ENCODE measurements around the gene IL23R. TPM values are rescaled to one million over a fixed set of nuclear protein-coding genes. Genes with fewer than 3 reads are reported as not detected.
"Not testable (repeated sequence)": the region's sequence is repeated elsewhere in the genome, so short reads cannot be mapped to it uniquely, and the experiment has no call there.

IL23R gene
- total RNA-seq, 2 experiments from 2014 or later = 0.08 to 0.14 TPM

GRCh38 chr1:67138813-67139499 lies 27.3 kb upstream of the IL23R start:
- ATAC-seq (ENCODE audit: poor library complexity) = no peak
- Histone ChIP-seq H3K27ac (ENCODE audit: low read depth in 1 of 2, low read length in 2 of 2) (no peak overlapping the region), H3K4me1 (ENCODE audit: insufficient read depth, low read length) (peaks cover 10% of the 10 kb centered on the region), H3K36me3 (ENCODE audit: insufficient read depth, low read length) (no peaks in the 10 kb centered on the region), H3K4me3 (ENCODE audit: low read length) (no peak overlapping the region), H3K9me3 (ENCODE audit: control insufficient read depth in 1 of 2, insufficient read depth in 1 of 2, low read length in 2 of 2) (no peaks in the 10 kb centered on the region), H3K27me3 (ENCODE audit: control insufficient read depth in 1 of 2, insufficient read depth in 2 of 2, low read length in 2 of 2) (peaks cover 0 to 3% of the 10 kb centered on the region in 2 experiments)
- Mint-ChIP-seq H3K27me3 (peaks cover 6% of the 10 kb centered on the region), H3K4me3 (no peak overlapping the region), H3K4me1 (ENCODE audit: low read depth) (peaks cover 35% of the 10 kb centered on the region), H3K36me3 (ENCODE audit: low read depth) (no peaks in the 10 kb centered on the region), H3K27ac (no peak overlapping the region), H3K9me3 (no peaks in the 10 kb centered on the region)
- no peak for TF ChIP-seq CTCF (IDR thresholded peaks at IDR 0.05)
- CTCF ChIA-PET = interaction anchor here (1.4 kb wide), 1 partner anchor 12 kb away, joined by 4 read pairs; no protein-coding TSS in a partner anchor
- DNase-seq = no peak
- POLR2A ChIA-PET = interaction anchor here (0.7 kb wide), 1 partner anchor 10 kb away, joined by 3 read pairs; no protein-coding TSS in a partner anchor
- intact Hi-C loops (cut with DNase I, micrococcal nuclease) = loop anchor here in 1 of 2 experiments (5.0 kb wide), 1 partner anchor 82 kb away; no protein-coding TSS in a partner anchor

DNA sequence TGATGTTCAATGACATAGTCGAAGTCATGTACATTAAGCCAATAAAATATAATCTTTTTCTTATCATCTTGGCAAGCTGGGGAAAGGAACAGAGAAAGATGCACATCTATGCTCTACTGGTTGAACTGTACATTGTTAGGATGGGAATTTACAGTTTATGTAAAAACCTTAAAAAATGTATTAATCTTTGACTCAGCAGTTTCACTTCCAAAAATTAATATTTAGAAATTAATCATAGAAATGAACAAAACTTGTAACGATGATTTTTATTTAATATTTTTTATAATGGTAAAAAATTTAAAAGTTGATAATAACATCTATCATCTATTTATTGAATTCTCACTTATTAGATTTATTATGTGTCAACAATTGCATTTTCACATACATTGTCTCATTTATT lies 25.8 kb upstream of the IL23R start:
- no peak overlapping the region for H3K27ac ChIP-seq (ENCODE audit: low read depth in 1 of 2, low read length in 2 of 2)
- no peaks in the 10 kb centered on the region for H3K27me3 ChIP-seq (ENCODE audit: control insufficient read depth in 1 of 2, insufficient read depth in 2 of 2, low read length in 2 of 2)
- intact Hi-C loops (cut with DNase I, micrococcal nuclease) = loop anchor here in 1 of 2 experiments (10.0 kb wide), 1 partner anchor 294 kb away; the partner anchor contains the start of gene SERBP1
- H3K27ac Mint-ChIP-seq = no peak overlapping the region
- ChIA-PET CTCF (interaction anchor here (1.0 to 1.4 kb wide), 2 partner anchors 13 to 375 kb away, joined by 3 to 4 read pairs; no protein-coding TSS in a partner anchor), POLR2A (no interaction called here)
- TF ChIP-seq CTCF (IDR thresholded peaks at IDR 0.05) = no peak
- H3K27me3 Mint-ChIP-seq = no peaks in the 10 kb centered on the region
- no peak for DNase-seq
- H3K4me1 Mint-ChIP-seq (ENCODE audit: low read depth) = peaks cover 34% of the 10 kb centered on the region
- no peak overlapping the region for H3K4me3 ChIP-seq (ENCODE audit: low read length)
- no peak for ATAC-seq (ENCODE audit: poor library complexity)
- H3K9me3 ChIP-seq (ENCODE audit: control insufficient read depth in 1 of 2, insufficient read depth in 1 of 2, low read length in 2 of 2) = no peaks in the 10 kb centered on the region
- no peaks in the 10 kb centered on the region for H3K36me3 Mint-ChIP-seq (ENCODE audit: low read depth)
- H3K4me3 Mint-ChIP-seq = no peak overlapping the region
- H3K36me3 ChIP-seq (ENCODE audit: insufficient read depth, low read length) = no peaks in the 10 kb centered on the region
- peaks cover 4% of the 10 kb centered on the region for H3K4me1 ChIP-seq (ENCODE audit: insufficient read depth, low read length)
- H3K9me3 Mint-ChIP-seq = no peaks in the 10 kb centered on the region

DNA sequence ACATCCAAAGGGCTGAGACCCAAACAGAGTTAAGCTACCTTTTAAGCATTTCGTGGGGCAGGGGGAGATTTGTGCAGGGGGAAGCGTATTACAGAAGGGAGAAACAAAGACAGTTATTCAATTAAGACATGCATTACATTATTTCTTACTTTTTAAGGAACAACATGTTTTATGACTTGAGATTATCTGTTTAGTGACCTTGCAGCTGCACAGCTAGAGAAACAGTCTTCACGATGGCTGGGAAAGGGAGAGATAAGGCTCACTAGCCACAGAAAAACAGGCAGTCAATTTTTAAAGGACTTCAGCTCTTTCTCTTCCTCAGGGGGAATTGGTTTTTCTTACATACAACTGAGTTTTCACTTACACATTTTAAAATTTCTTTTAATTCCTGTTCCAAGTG lies 24.4 kb upstream of the IL23R start:
- CTCF ChIA-PET; H3K36me3 ChIP-seq (ENCODE audit: insufficient read depth, low read length); H3K9me3 Mint-ChIP-seq; H3K27me3 Mint-ChIP-seq; H3K4me1 ChIP-seq (ENCODE audit: insufficient read depth, low read length); H3K27me3 ChIP-seq (ENCODE audit: control insufficient read depth in 1 of 2, insufficient read depth in 2 of 2, low read length in 2 of 2); H3K9me3 ChIP-seq (ENCODE audit: control insufficient read depth in 1 of 2, insufficient read depth in 1 of 2, low read length in 2 of 2); H3K27ac ChIP-seq (ENCODE audit: low read depth in 1 of 2, low read length in 2 of 2); H3K4me3 ChIP-seq (ENCODE audit: low read length); H3K36me3 Mint-ChIP-seq (ENCODE audit: low read depth); ATAC-seq (ENCODE audit: poor library complexity); DNase-seq: not testable (repeated sequence)
- H3K4me1 Mint-ChIP-seq (ENCODE audit: low read depth) = peaks cover 43% of the 10 kb centered on the region
- POLR2A ChIA-PET = interaction anchor here (0.6 to 1.8 kb wide), 3 partner anchors 70 to 141 kb away, joined by 3 to 12 read pairs (median 4); partner anchors contain the start of gene SLC35D1
- H3K27ac Mint-ChIP-seq = peak overlapping the region; percentile 45
- peak overlapping the region; percentile 4 for H3K4me3 Mint-ChIP-seq
- intact Hi-C loops (cut with DNase I, micrococcal nuclease) = loop anchor here (2.0 to 10.0 kb wide), 2 partner anchors 89 to 293 kb away; partner anchors contain the start of gene SERBP1 (in 1 of the 2)
